BE2C (cell line): ENCODE data around the gene MORN5.

Experiments used
- DNase-seq: peaks from one replicate; pipeline ENCODE4 v3.0.0-alpha.2; 2020
- H3K27me3 ChIP-seq: fragments of 250-450 bp; sonication (Bioruptor Pico); 2 replicates; pipeline ENCODE4 v1.5.1; 2020; ENCODE audit warnings: mild to moderate bottlenecking
- H3K36me3 ChIP-seq: fragments of 250-450 bp; sonication (Bioruptor Pico); 2 replicates; pipeline ENCODE4 v1.5.1; 2020; ENCODE audit warnings: mild to moderate bottlenecking
- H3K4me1 ChIP-seq: fragments of 250-450 bp; sonication (Bioruptor Pico); 2 replicates; pipeline ENCODE4 v1.5.1; 2020
- H3K4me3 ChIP-seq: 2 replicates; pipeline ENCODE4 v1.5.1; 2011; ENCODE audit warnings: low read depth, low read length
- H3K9me3 ChIP-seq: fragments of 250-450 bp; sonication (Bioruptor Pico); 2 replicates; pipeline ENCODE4 v1.5.1; 2020
- TF ChIP-seq, protein P1 (sequence below): IDR thresholded peaks from 2 replicates; pipeline ENCODE4 v1.5.1; 2012; ENCODE audit warnings: mild to moderate bottlenecking, low read depth, low read length

MORN5 gene

DNA sequence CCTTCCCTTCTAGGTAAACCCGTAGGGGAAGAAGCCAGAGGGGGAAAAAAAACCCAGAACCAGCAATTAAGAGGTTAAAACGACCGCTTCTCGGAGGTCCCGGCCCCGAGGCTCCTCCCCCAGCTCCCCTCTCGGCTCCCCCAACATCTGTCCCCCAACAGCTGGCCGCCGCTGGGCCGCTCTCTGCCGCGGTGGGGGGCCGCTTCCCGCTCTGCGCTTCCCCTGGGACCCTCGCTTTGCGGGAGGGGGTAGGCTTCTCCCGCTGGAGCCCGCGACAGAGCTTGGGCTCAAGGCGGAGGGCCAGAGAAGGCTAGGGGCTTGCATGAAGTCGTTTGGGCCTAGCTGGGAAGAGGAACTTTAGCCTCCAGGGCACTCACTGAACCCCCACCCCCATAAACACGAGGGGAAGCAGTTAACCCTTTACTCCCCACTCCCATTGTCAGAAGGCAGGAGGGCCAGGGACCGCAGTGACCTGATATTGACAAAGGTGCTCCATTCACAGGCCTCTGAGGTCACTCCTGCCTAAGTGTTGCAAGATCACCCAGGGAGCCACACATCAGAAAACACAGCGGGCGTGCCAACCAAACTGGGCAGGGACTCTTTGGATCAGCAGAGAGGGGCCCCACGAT lies 61.6 kb downstream of the MORN5 start:
- no peak overlapping the region for H3K4me3 ChIP-seq
- H3K27me3 ChIP-seq: peaks cover 100% of the 10 kb centered on the region
- H3K36me3 ChIP-seq: no peaks in the 10 kb centered on the region
- TF ChIP-seq, protein P1, sequence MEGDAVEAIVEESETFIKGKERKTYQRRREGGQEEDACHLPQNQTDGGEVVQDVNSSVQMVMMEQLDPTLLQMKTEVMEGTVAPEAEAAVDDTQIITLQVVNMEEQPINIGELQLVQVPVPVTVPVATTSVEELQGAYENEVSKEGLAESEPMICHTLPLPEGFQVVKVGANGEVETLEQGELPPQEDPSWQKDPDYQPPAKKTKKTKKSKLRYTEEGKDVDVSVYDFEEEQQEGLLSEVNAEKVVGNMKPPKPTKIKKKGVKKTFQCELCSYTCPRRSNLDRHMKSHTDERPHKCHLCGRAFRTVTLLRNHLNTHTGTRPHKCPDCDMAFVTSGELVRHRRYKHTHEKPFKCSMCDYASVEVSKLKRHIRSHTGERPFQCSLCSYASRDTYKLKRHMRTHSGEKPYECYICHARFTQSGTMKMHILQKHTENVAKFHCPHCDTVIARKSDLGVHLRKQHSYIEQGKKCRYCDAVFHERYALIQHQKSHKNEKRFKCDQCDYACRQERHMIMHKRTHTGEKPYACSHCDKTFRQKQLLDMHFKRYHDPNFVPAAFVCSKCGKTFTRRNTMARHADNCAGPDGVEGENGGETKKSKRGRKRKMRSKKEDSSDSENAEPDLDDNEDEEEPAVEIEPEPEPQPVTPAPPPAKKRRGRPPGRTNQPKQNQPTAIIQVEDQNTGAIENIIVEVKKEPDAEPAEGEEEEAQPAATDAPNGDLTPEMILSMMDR: no peak
- H3K9me3 ChIP-seq: peaks cover 5% of the 10 kb centered on the region; the same call in 1 of the 2 replicates
- H3K4me1 ChIP-seq: no peaks in the 10 kb centered on the region
- no peak for DNase-seq

DNA sequence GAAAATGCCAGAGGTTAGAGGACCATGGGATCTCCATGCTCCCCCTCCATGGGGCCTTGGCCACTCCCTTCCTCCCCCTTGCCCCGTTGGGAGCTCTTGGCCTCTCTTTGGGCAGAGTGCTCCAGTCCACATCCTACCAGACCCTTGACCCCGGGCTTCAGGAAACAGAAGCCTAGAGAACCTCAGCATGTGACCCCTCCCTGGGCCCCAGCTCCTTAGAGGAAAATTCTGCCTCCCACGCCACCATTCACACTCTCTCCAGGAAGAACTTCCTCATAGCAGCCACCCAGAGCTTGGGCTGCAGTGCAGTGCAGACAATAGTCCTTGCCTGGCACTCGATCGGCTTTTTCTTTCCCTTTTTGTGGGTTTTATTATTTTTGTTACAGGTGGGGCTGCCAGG lies 63.1 kb downstream of the MORN5 start:
- H3K9me3 ChIP-seq: peaks cover 6% of the 10 kb centered on the region; the same call in 1 of the 2 replicates
- peaks cover 99% of the 10 kb centered on the region for H3K27me3 ChIP-seq
- H3K4me3 ChIP-seq: no peak overlapping the region
- DNase-seq: no peak
- no peaks in the 10 kb centered on the region for H3K4me1 ChIP-seq
- TF ChIP-seq, protein P1: no peak
- H3K36me3 ChIP-seq: no peaks in the 10 kb centered on the region

DNA sequence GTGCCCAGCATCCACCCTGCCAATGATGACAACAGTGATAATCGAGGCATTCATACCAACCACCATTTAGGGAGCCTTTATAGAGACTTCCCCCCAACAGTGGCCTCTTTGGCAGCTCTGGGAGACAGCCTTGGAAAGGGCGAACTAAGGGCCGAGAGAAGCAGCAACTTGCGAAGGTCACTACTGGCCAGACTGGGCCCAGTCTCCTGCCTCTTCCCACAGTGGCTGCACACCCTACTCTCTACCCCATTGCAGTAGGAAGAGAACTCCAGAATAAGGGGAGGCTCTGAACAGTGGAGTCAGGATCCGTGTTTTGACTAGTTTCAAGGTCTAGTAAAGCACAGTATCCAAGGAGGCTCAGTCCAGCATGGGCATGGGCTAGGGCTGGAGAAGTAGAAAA lies 63.7 kb downstream of the MORN5 start:
- Histone ChIP-seq H3K4me1 (no peaks in the 10 kb centered on the region), H3K9me3 (peaks cover 6% of the 10 kb centered on the region; the same call in 1 of the 2 replicates), H3K36me3 (no peaks in the 10 kb centered on the region), H3K4me3 (no peak overlapping the region), H3K27me3 (peaks cover 97% of the 10 kb centered on the region)
- DNase-seq: no peak
- TF ChIP-seq, protein P1: no peak

DNA sequence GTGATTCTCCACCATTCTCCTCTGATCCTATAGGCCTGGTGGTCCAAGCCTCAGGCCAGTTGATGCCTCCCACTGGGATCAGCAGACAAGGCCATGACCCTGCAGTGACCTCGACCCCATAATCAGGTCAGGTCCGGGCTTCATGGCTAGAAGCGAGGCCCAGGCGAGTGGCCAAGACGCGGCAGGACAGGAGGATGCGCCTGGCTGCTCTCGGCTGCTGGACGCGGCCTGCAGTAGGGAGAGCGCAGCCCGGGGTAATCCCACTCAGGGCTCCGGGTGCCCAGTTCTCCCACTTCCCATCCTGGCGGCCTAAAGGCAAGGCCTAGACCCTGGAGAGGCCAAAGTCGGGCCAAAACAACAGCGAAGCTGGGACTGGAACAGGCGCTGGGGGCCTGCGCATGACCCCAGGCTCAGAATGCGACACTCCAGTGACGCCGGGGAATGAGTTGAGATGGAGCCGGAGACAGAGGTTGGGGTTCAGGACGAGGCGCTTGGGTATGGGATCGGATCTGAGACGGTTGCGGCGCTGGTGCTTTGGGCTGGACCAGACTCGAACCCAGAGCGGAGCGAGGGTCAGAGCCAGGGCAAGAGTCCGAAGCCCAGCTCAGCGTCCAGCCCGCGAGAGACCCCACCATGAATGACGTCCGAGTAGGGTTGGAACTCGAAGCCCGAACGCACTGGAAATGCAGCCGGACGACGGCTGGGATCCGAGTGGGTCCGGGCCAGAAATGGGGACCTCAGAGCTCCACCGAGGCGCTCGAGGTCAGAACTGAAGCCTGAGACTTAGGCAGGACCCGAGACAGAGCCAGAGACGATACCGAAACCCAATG lies 65.8 kb downstream of the MORN5 start:
- no peak for DNase-seq
- no peaks in the 10 kb centered on the region for H3K4me1 ChIP-seq
- no peaks in the 10 kb centered on the region for H3K36me3 ChIP-seq
- peaks cover 97% of the 10 kb centered on the region for H3K27me3 ChIP-seq
- H3K4me3 ChIP-seq: no peak overlapping the region
- H3K9me3 ChIP-seq: peaks cover 6% of the 10 kb centered on the region
- TF ChIP-seq, protein P1: no peak

DNA sequence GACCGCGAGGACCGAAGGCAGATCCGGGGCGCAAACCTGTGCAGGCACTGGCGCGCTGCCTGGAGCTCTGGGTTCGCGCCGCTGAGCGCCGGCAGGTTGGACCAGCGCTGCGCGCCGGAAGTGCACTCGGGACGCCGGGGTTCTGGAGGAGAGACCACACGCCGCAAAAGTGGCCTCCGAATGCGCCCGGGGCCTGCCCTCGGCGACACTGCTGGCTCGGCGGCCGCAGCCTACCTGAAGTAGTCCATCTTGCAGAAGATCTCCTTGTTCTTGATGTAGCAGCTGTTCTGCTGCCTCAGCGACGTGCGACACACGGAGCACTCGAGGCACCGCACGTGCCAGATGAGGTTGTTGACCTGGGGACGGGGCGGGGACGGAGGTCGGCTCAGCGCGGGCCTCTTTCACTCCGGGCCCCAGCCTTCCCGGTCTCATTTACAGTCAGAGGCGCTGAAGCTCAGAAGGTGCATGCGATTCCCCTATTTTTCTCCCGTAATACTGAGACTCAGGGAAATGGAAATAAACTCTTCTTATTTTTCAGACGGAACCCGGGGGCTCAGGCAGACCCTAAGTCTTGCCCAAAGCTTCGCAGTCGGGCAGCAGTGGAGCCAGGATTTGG lies 66.5 kb downstream of the MORN5 start:
- H3K4me3 ChIP-seq: no peak overlapping the region
- no peaks in the 10 kb centered on the region for H3K4me1 ChIP-seq
- H3K27me3 ChIP-seq: peaks cover 97% of the 10 kb centered on the region
- H3K9me3 ChIP-seq: peaks cover 6% of the 10 kb centered on the region
- H3K36me3 ChIP-seq: no peaks in the 10 kb centered on the region
- DNase-seq: no peak
- TF ChIP-seq, protein P1: no peak
